Kidney capillary endothelial cell (primary cell): ENCODE data around the gene NLGN4X.

Source experiments
- DNase-seq: peaks from one replicate; pipeline ENCODE4 v3.0.0-alpha.2; 2018; ENCODE audit warnings: low spot score

NLGN4X gene

DNA sequence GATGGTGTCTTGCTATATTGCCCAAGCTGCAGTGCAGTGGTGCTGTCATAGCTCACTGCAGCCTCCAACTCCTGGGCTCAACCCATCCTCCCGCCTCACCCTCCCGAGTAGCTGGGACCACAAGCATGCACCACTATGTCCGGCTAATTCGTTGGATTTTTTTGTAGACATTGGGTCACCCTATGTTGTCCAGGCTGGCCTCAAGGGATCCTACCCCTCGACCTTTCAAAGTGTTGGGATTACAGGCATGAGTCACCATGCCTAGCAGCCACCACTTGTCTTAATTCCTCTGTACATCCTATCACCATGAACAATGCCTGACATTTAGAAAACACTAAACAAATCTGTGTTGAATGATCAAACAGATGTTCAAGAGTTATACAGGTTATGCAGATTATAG is 76.7 kb downstream of the NLGN4X start:
- DNase-seq: no peak

DNA sequence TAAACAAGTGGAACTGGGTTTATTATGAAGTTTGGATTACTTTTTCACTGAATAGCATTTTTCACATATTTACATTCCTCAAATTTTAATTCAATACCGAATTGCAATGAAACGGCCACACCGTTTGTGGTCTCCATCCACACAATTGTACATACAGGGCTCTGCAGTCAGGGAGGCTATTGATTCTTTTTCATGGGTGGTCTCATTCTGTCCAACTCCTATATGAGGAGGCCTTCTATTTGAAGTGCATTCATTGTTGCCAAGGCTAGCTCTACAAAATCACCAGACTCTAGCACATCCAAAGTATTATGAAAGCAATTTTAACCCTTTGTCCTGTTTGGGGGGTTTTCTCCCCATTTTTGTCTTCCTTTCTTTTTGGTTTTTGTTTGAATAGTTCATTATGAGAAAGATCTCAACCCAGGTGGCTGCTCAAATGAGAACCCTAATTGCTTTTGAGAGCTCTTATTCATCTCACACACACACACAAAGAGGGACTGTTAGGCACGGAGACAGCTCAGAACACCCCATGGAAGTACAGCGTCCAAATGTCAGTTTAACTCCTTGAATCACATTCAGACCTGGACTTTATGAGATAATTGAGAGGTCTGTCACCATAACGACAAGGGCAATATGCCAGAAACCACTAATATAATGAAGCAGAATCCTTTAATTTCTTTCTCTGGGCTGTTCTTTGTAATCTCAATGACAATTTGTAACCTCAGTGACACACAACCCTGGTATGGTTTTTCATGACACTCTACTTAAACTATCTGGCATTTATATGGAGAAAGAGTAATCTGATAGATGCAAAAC is 79.4 kb downstream of the NLGN4X start:
- DNase-seq: no peak

DNA sequence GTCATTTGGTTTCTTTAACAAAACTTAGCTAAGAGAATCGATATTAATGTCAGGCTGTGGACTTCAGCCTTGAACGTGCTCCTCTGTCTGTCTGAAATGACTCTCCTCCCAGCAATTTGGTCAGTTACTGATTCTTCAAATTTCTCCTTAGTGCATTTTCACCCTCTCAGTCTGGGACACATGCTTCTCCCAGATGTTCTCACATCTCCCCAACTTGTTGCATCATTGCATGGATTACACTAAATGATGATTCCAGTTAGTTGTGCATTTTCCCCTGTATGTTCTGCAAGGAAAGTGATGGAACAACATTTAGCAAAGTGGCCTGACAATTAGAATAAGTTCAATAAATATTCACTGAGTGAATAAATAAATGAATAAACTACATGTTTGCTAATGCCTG is 94.4 kb downstream of the NLGN4X start:
- no peak for DNase-seq

DNA sequence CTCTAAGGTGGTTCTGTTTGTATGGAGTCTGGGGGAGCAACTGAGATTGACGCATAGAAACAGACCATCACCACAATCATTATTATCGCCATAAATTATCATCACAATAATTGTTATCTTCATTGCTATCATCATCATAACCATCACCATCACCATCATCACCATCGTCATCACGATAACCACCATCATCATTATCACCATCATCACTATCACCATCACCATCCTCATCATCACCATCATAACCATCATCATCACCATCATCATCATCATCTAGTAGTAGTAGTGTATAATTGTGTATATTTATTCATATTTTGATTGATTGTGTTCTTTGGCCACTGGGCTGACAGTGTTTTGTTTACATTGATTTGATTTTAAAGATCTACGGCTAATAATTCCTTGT is 95.7 kb downstream of the NLGN4X start:
- no peak for DNase-seq

DNA sequence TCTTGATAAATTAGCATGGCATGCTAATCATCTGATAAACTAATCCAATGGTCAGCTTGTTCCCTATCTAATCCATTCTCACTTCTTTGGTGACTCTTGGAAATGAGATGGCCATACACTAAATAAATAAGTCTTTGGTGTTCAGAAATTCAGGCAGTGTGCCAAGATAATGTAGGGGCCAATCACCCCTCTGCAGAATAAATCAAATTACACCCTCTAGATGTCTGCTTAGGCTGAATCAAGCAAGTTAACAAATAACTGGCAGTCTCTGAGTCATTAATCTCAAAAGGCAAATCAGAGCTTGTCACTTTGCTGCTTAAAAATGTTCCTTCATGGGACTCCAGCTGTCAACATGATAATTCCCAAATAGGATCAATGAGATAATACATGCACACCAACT is 97.4 kb downstream of the NLGN4X start:
- no peak for DNase-seq

DNA sequence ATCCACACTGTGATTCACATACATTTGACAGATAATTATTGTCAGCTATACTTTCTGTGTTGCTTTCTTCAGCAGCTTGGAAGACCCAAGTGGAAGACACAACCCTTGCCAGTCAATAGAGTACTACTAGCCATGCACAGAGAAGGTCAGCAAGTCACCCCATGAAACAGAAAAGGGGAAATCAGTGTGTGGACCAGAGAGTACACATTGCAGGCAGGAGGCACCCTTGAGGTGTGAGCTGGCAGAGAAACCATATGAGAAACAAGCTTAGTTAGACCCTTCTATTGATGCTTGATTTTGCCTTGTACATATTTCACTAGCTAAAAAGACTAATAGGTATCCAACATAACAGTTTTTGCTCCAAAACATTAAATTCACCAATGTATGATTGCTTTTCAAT is 99.5 kb downstream of the NLGN4X start:
- DNase-seq: no peak

DNA sequence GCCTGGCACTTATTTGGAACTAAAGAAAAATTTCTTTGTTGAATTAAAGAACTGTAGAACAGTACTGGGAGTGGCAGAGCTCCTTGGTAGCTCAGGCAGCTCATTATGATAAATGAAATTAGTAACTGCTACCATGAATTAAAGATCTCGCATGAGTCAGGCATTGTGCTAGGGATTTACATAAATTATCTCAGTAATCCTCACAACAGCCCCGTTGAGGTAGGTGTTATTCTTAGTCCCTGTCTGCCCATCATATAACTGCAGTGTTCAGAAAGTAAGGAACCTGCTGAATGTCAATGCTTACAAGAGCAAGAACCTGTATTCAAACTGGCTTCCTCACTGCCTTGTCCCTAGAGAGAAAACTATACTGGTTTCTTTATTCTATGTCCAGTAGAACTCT is 108.3 kb downstream of the NLGN4X start:
- DNase-seq: no peak

DNA sequence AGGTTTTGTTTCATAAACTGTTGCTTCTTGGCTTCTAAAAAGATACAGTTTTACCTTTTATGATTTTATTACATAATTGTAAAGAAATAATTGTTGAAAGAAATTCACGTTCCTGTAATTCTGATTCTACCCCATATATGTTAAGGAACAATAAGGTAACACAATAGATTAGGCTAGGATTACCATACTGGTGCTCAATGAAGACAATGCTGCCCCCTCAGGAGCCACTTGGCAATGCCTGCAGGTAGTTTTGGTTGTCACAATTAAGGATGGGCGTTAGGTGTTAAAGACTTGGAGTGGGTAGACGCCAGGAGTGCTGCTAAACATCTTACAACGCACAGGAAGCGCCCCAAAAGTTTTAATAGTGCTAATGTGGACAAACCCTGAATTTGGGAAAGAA is 133.2 kb downstream of the NLGN4X start:
- no peak for DNase-seq

DNA sequence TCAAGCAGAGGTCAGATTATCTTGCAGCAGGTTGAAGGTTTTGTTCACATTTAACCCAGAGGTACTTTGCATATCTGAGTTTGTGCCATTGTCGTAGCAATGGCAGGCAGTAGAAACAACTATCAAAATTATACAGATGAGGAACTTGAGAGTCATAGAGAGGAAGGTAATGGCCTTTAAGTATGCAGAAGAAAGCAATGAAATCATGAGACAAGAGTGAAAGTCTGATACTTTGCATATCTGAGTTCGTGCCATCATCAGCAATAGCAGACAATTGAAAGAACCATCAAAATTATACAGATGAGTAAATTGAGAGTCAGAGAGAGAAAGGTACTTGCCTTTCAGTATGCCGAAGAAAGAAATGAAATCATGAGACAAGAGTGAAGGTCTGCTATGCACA is 154.1 kb downstream of the NLGN4X start:
- no peak for DNase-seq

DNA sequence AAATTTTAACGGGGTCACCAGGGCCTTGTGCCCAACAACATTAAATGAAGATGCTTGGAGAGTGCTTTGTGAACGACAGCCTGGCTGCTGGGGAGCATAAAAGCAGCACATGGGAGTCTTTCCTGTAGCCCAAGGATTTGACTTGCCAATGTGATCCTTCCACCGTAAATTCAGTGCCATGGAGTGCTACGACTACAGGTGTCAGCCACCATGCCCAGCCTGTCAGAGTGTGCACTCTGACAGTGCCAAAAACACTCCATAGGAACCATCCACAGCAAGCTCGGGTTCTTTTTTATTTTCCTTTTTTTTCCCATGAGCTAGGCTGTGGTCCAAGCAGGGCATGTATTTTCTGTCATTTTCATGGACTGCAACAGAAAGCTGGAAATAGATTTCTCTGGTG is 156.9 kb downstream of the NLGN4X start:
- DNase-seq: no peak

DNA sequence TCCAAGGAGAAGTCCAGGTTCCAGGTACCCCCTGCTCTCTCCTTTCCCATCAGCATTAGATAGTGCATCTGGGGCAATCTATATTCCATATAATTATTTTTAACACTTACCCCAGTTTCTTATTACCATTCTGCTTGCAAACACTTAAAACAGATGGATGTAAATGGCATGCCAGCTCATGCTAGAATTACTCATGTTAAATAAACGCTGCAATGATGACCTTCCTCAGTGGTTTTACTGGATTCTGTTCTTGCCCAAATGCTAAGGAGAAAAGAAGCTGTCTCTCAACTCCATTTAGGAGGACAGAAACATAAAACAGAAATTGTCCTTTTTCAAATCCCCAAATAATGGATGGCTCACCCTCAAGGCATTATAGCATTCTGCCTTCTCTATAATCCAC is 161.1 kb downstream of the NLGN4X start:
- DNase-seq: no peak

DNA sequence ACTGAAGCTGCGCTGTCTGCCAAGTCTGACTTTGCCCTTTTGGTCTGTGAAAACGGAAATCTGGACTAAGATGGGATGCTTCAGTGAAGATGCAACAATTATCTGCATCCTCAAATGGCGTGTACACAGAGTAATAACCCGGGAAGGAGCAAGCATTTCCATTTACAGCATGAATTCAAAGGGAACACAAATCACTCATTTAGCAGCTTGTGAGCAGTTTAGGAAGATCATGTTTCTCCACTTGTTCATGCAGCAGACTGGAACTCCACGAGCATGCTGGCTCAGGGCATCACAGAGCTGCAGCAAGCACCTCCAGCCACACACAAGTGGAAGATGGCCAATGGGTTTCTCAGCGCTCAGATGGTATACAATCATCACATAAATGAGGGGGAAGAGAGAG is 175.5 kb downstream of the NLGN4X start:
- DNase-seq: no peak

DNA sequence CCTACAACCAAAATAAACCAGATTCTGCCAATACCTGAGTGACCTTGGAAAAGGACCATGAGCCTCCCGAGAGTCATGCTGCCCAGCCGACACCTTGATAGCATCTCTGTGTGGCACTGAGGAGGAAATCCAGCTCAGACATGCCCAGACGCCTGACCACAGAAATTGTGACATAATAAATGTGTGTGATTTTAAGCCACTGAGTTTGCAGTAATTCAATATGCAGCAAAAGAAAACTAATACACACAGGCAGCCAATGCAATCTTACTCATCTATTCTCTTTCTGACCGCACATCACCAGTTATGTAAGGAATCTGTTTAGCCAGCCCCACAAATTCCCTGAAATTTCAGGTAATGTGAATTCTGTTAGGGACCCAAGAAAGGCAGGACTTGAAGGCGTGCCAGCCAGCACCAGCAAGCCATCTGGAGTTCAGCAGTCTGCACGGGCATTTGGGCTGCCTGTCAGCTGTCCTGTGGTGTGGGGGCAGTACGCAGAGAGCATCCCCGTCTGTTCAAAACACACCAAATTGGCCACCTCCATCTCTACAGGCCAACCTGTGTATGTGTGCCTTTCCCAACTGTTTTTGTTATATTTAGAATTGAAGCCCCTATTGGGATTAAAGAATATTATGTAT is 176.4 kb downstream of the NLGN4X start:
- no peak for DNase-seq

DNA sequence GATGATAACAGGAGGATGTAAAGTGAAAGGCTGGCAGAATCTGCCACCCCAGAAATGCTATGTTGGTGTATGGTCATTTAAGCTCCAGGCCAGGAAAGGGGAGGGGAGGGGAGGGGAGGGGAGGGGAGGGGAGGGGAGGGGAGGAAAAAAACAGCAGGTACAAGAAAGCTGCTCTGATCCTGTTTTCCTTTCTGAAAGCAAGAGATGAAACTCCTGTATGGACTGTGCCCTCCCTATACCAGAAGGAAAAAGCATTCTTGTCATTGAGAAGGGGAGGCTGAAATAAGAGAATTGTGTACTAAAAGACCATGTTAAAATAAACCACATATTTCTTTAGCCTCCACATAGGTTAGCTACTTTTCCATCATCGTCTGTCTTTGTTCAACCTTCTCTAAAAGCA is 179.5 kb downstream of the NLGN4X start:
- DNase-seq: no peak

DNA sequence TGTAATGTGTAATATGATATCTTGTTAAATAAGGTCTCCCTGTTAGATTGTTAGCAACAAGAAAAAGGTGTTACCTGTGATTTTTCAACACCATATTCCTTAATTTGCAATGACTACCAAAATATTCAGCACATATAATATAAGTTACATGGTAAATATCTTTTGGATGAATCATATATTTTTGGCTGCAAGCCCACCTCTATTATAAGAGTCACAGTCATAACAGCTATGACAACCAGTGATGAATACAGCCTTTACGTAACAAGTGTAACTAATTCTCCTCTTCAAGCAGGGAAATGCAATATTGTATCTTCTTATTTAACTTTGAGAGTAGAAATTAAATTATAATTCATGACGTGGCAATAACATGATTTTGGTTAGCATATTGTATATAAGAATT is 187.0 kb downstream of the NLGN4X start:
- DNase-seq: peak; percentile 43

DNA sequence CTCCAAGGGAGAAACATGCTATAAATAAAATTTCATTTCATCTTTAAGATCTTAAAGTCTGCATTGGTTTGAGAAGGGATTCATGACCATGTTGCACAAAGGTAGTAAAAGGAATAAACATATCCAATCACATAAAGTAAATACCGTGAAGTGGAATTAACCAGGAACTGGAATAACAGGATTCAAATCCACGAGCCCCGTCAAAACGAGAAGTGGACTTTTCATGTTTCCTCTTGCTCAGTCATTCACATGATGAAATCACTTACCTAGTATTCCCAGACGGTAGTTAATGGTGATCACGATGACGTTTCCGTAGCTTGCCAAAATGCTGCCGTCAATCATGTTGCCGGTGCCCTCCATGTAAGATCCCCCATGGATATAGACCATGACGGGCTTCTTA is 199.7 kb downstream of the NLGN4X start:
- no peak for DNase-seq

DNA sequence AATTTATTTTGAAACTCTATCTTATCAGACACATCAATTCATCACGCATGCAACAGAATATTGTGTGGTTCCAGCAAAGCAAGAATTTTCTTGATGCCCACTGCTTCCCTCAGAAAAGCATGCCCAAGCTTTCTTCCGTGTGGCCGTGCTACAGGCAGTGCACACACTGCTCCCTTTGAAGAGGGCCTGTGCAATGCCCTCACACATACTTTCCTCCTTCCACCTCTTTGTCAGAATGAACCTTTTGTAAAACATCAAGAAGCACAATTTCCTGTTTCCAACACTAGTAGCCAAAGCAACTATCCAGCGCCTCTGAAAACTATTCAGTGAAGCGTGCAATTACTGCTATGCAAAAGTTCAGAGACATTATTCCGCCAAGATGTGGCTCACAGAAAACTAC is 201.7 kb downstream of the NLGN4X start:
- DNase-seq: no peak

DNA sequence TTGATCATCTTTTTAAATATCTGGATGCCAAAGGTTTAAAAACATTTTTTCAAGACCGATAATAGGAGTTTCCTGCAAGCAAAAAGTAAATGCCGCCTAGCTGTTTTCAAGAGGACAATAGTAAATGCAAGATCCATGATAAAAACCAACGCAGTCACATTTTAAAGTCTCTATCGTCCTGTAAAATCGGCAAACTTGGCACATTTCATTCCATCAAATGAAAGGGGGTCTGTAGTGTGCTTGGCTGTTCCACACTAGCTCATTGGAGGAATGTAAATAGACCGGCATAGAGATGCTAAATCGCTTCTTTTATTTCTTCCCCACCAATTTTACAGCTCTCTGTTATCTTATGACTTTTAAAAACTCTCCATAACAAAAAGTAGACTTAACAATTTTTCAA is 202.2 kb downstream of the NLGN4X start:
- DNase-seq: no peak

DNA sequence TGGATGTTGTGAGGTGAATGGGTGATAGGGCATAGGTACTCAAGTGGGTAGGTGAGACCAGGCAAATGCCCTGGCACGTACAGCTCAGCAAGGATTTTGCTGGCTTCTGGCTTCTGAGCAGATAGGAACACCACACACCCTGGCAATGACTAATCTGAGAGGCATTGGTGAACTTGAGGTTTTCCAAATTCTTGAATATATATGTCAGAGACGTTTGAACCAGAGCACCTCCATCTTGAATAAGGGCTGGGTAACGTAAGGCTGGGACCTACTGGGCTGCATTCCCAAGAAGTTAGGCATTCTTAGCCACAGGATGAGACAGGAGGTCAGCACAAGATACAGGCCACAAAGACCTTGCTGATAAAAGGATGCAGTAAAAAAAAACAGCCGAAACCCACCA is 204.5 kb downstream of the NLGN4X start:
- no peak for DNase-seq

DNA sequence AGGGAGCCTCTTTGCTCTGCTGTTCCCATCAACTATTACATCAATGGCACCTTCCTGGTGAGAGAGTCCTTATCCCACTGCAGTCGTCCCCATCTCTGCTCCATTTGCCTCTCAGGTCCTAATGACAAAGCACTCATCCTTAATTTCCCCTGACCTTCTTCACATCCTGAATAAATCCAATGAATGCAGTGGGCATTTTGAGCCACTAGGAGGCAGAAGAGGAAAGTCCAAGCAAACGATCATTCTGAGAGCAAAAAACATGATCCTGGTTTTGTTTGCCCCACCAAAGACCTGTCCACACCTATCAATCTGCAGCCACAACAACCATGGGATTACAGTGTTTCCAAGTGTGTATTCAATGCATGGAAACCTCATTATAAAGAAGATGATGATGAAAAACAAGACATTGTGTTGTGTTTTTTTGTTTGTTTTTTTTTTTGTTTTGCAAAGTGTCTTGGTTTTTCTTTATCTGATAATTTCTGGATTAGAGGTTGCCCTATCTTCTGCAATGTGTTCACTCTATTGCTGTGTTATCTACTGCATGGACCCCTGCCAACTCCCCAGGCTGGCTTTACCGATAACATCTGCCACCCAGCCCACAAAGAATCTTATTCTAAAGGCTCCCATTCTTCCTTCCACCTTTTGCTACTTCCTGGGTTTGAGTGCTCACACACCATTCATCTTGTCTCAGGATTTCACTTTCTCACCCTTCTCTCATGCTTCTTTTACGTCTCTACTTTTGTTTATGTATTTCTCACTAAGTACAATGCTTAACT is 207.2 kb downstream of the NLGN4X start:
- peak; percentile 43 for DNase-seq

DNA sequence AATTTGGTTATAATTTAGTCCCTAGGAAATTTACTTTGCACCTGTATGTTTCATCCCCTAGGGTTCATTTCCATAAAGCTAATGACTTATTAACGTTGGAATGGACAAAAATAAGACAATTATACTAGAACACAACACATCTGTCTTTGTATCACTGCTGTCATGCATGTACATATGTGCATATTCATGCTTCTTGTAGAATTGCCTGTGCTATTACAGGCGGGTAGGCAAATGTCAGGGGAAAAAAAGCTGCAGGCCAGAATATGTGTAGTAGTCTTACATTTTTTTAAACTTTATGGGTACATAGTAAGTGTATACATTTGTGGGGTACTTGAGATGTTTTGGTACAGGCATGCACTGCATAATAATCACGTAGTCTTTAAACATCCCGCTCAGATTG is 209.6 kb downstream of the NLGN4X start:
- no peak for DNase-seq

DNA sequence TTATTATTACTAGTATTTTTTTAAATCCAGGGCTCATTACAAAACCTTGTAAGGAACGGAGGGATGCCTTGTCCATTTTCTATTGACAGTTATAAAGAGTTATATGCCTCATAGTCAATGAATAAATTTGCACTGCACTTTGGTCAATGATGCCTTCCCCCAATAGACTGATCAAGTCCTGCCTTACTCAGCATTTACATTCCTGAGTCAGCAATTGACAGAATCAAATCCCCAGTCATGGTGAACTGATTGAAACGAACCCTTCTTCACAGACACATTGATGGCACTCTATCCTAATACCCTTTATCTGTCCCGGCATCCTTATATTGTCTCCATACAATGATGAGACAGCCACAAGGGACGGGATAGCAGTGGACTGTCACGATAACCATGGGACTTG is 213.2 kb downstream of the NLGN4X start:
- DNase-seq: no peak

DNA sequence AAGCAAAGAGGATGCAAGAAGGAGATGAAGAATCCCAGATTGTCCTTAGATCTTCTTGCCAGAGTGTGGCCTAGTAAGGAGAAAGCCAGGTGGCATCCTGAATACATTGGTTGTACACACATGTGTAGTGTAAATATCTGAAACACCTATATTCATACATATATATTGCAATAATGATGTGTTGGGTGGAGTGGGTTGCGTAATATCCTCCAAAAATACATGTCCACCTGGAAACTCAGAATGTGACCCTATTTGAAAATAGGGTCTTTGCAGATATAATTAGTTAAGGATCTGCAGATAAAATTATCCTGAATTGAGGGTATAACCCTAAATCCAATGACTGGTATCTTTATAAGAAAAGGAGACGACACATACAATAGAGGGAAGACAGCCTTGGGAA is 216.3 kb downstream of the NLGN4X start:
- DNase-seq: no peak
